Bronchial epithelial cell (primary cell): Measurements from ENCODE around the gene ALPG. TPM values are rescaled to one million over a fixed set of nuclear protein-coding genes. Genes with fewer than 3 reads are reported as not detected.

ENCODE experiments used
- DNase-seq: peaks from one replicate; pipeline ENCODE4 v3.0.0-alpha.2; 2010; ENCODE audit warnings: low read depth
- FAIRE-seq: peaks from 2 replicates; lab custom pipeline; 2011; peaks lifted over from hg19 to GRCh38; lab: Jason Lieb, UNC
- H3K27me3 ChIP-seq: 2 replicates; pipeline ENCODE4 v1.5.1; 2011; ENCODE audit warnings: low read length; ENCODE audit not compliant: control insufficient read depth, insufficient read depth
- H3K36me3 ChIP-seq: 2 replicates; pipeline ENCODE4 v1.5.1; 2011; ENCODE audit warnings: low read length; ENCODE audit not compliant: control insufficient read depth, insufficient read depth
- H3K4me3 ChIP-seq: 2 replicates; pipeline ENCODE4 v1.5.1; 2011; ENCODE audit warnings: mild to moderate bottlenecking, low read depth, low read length, control low read depth
- CTCF ChIP-seq: IDR thresholded peaks from 2 replicates; pipeline ENCODE4 v1.5.1; 2011; ENCODE audit warnings: mild to moderate bottlenecking, moderate library complexity, low read length, control low read depth, inconsistent platforms; ENCODE audit not compliant: insufficient read depth, severe bottlenecking
- total RNA-seq: library from RNA; depleted of rRNA; stranded (reverse); fragments of >200 nt; gene quantifications from 2 replicates; pipeline ENCODE4 v1.2.1, GENCODE V29; 2014

The ALPG gene
- total RNA-seq, 1 donor from 2014 or later: not detected

- DNase-seq: no peak
- peaks cover 1% of the 10 kb centered on the region for H3K27me3 ChIP-seq
Measured at GRCh38 chr2:232457121-232458011, 50.7 kb downstream of the ALPG start.

DNA sequence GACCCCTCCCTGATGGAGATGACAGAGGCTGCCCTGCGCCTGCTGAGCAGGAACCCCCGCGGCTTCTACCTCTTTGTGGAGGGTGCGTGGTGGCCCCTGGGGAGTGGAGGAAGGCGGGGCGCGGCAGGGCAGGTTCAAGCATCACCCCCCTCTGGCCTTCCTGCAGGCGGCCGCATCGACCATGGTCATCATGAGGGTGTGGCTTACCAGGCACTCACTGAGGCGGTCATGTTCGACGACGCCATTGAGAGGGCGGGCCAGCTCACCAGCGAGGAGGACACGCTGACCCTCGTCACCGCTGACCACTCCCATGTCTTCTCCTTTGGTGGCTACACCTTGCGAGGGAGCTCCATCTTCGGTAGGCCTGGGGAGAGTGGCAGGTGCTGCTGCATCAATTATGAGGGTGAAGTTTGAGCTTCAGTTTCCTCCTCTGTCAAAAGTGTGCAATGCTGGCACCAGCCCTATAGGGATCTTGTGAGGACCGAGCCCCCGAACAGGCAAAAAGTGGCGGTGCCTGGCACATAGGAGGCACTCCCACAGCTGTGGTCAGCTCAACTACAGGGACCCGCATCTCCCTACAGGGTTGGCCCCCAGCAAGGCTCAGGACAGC, 51.5 kb downstream of the ALPG start:
- TF ChIP-seq CTCF: no peak
- Histone ChIP-seq H3K27me3 (peaks cover 1% of the 10 kb centered on the region), H3K36me3 (no peaks in the 10 kb centered on the region), H3K4me3 (no peak overlapping the region)
- FAIRE-seq (no peak), DNase-seq (no peak)

More at GRCh38 chr2:232457121-232458011, 50.7 kb downstream of the ALPG start:
- H3K36me3 ChIP-seq: no peaks in the 10 kb centered on the region
- no peak for TF ChIP-seq CTCF
- H3K4me3 ChIP-seq: no peak overlapping the region
- FAIRE-seq: no peak

DNA sequence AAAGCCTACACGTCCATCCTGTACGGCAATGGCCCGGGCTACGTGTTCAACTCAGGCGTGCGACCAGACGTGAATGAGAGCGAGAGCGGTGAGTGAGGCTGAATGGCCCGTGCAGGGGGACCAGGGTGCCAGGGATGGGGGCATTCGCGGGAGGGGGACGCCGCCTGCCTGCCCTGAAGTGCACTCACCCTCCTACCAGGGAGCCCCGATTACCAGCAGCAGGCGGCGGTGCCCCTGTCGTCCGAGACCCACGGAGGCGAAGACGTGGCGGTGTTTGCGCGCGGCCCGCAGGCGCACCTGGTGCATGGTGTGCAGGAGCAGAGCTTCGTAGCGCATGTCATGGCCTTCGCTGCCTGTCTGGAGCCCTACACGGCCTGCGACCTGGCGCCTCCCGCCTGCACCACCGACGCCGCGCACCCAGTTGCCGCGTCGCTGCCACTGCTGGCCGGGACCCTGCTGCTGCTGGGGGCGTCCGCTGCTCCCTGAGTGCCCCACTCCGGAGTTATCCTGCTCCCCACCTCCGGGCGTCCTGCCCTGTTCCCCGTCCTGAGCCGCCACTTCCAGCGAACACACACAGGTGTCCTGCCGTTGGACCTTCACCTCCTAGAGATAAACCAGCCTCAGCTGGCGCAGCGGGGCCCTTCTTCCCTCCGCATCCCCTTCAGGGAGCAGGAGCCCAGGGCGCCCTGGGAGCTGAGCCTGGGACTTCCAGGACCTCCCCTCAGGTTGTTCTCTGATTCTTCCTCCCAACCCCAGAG, 52.2 kb downstream of the ALPG start:
- FAIRE-seq: no peak
- Histone ChIP-seq H3K4me3 (no peak overlapping the region), H3K27me3 (peaks cover 2% of the 10 kb centered on the region), H3K36me3 (no peaks in the 10 kb centered on the region)
- no peak for DNase-seq
- no peak for TF ChIP-seq CTCF

DNA sequence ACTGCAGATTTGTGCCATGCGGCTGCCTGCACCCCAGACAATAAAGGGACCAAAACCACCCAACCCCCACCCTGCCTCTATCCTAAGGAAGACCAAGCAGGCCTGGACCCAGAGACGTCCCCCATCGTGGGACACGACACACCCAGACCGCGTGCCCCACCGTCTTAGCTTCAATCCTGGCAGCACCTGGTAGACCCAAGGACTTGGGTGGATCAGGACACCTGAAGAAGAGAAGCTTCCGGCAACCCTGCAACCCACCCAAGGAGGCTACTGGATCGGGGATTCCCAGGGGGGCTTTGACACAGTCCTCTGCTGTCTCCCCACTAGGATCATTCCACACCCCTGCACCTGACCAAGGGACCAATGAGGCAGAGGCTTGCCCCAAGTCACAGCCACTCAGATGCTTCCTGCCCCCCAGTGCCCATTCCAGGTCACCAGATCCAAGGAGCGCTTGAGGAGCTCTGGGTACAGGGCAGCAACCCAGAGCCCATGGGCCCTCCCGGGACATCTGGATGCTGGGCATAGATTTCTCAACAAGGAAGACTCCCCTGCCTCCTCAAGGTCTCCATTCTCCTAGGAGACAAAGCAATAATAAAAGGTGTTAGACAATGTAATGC, 52.9 kb downstream of the ALPG start:
- FAIRE-seq (no peak), DNase-seq (no peak)
- no peaks in the 10 kb centered on the region for H3K36me3 ChIP-seq
- TF ChIP-seq CTCF: no peak
- no peak overlapping the region for H3K4me3 ChIP-seq
- H3K27me3 ChIP-seq: peaks cover 5% of the 10 kb centered on the region

DNA sequence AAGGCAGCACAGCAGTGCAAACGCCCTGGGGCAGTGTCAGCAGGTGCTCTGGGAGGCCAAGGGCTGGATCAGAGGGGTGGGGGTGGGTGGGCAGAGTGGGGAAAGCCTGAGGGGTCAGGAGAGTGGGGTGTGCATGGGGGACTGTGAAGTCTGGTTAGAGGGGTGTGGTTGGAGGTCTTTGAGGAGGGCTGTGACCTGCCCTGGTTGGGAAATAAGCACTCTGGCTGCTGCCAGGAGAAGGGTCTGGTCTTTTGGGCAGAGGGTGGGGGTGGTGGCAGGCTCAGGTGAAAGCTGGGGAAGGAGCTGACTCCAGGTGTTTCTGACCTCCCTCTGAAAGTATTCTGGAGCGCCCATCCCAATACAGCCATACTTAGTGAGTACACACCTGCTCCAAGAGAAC, 53.5 kb downstream of the ALPG start:
- no peak for TF ChIP-seq CTCF
- Histone ChIP-seq H3K27me3 (peaks cover 5% of the 10 kb centered on the region), H3K36me3 (no peaks in the 10 kb centered on the region), H3K4me3 (no peak overlapping the region)
- DNase-seq (no peak), FAIRE-seq (no peak)

Other genes starting within 250 kb of the ALPG start
- gene ALPP, start 28.1 kb upstream of the ALPG start, total RNA-seq: not detected in 2 replicates
- not detected in 2 replicates for gene ALPI, start 49.3 kb downstream of the ALPG start, total RNA-seq
- gene ECEL1, start 81.0 kb downstream of the ALPG start, total RNA-seq: not detected in 2 replicates
- gene PRSS56, start 113.5 kb downstream of the ALPG start, total RNA-seq: not detected in 2 replicates
- gene CHRND, start 119.3 kb downstream of the ALPG start, total RNA-seq: not detected in 2 replicates
- not detected in 2 replicates for gene CHRNG, start 132.8 kb downstream of the ALPG start, total RNA-seq
- gene TIGD1, start 143.7 kb downstream of the ALPG start, total RNA-seq: 1.1 and 1.5 TPM in 2 replicates
- 45.3 and 89.0 TPM in 2 replicates for gene EIF4E2, start 143.8 kb downstream of the ALPG start, total RNA-seq
- gene EFHD1, start 226.8 kb downstream of the ALPG start, total RNA-seq: not detected in 2 replicates